CD4-positive, alpha-beta T cell treated with Interleukin-6 for 4 hours (primary cell): ENCODE results near the gene MAP1LC3A.

ENCODE experiments used
- DNase-seq: peaks from one replicate; pipeline ENCODE4 v3.0.0-alpha.2; 2020; ENCODE audit warnings: mixed read lengths

Gene MAP1LC3A

DNA sequence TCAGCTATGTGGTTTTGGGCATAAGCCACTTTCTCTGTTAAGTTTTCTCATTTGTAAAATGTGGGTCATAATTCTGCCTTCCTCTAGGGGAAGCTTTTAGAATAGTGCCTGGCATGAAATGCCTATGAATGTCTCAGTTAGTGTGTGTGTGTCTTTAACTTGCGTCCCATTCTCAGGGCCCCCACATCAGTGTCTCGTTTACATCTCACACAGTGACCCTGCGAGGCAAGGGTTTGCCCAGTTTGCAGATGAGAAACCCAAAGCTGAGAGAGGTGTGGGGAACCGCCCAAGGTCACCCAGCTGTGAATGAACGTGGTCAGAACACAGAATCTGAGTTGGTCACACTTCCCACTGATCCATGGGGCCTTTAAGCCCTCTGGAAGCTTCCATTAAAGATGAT, 28.2 kb upstream of the MAP1LC3A start:
- DNase-seq: no peak

DNA sequence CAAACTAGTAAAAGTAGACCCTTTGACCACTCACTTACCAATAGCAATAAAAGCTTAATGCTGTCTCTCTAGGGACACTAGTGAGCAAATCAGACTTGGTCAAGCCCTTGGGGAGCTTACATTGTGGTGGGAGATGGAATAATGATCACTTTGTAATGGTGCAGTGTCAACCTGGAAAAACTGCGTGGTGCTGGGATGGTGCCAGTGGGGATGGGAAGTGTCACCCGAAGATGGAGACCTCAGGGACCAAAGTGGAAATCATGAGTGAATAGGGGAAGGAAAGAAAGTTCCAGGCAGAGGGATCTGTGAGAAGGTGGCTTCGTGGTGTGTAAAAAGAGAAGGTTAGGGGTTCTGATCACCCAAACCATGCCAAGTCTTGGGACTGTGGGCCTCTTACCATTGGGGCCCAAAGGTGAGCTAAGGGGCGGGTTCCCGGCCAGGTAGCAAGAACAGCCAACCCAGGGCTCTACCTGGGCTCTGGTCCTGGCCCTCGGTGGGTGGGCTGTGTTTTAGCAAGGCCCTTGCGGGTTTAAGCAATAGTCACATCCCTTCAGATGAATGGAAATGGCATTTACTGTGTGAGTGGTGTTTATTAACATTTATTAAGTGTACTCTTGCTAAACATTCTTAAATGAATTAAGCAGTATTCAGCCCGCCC, 26.8 kb upstream of the MAP1LC3A start:
- DNase-seq: no peak

DNA sequence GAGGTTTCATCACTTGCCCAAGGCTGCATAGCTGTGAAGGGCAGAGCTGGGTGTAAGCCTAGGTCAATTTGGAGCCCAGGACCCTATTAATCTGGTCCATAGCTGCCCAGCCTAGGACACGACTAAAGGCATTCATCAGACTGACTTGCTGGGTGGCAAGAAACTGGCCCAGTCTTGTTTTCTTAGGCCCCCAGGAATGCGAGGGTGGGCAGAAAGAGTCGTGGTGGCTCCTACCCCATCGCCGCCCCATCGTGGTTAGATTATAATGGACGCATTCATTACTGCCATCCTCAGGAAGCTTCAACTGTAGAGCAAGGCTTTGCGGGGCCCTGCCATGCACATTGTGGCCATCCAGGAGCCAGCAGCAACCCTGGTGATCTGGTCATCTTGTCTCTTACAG, 26.2 kb upstream of the MAP1LC3A start:
- DNase-seq: no peak

DNA sequence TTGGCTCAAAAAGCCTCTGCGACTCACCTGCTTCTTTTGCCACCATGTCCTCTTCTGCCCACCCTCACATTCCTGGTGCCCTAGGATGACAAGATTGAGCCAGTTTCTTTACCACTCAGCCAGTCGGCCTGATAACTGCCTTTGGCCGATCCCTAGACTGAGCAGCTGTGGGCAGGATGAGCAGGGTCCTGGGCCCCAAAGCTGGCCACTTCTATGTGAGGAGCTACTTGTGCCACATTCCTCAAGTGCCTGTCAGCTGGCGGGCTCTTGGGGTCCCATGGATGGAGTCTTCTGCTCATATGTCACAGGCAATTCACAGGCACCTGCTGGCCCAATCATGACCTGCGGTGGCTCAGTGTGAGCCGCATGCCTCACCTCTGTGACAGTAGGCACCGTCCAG, 25.8 kb upstream of the MAP1LC3A start:
- no peak for DNase-seq

DNA sequence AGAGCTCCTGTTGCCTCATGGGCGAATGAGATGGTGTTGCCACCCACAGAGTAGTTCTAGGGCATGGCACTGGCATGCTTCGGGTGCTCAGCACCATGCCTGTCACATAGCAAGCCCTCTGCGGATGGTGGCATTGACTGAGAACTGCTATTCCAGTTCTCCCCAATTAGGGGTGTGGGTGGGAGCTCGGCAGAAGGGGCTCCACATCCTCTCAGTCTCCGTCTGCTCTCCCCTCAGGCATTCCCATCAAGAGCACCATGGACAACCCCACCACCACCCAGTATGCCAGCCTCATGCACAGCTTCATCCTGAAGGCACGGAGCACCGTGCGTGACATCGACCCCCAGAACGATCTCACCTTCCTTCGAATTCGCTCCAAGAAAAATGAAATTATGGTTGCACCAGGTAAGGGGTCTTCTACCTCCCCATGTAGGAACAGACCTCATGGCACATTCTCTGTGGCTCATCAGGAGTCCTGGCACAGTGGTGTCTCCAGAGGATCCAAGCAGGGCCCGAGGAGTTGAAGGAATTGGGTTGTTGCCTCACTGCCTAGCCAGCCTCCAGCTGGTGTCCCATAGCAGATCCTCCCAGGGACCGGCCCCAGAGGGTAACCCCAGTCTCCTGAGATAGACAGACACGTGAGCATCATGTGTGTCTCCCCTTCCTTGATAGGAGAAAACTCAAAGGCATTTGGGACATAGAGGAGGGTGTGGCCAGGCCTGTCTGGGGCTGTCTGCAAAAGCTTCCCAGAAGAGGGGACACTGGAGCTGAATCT, 23.9 kb upstream of the MAP1LC3A start:
- DNase-seq: no peak

DNA sequence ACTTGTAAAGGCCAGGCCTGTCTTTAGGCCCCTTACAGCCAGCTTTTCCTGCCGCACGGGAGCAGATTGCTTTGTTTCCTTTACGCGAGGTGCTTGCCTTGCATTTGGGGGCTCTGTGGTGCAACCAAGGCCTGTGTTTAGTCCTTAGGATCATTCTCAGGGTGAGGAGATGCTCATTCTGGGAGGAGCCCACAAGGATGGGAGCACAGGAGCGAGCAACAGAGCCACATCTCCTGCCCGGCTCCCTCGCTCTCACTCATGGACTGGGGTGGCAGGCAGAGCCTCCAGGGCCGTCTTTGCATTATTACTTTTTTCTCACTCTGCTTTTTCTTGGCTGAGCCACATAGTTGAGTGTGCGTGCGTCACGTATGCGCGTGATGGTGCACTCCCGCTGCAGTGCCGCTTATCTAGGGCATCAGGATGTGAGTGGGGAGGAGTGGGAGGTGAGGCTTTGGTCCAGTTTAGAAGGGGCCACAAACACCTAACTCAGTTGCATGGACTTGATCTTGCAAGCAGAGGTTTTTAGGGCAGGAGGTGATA, 23.1 kb upstream of the MAP1LC3A start:
- DNase-seq: no peak

DNA sequence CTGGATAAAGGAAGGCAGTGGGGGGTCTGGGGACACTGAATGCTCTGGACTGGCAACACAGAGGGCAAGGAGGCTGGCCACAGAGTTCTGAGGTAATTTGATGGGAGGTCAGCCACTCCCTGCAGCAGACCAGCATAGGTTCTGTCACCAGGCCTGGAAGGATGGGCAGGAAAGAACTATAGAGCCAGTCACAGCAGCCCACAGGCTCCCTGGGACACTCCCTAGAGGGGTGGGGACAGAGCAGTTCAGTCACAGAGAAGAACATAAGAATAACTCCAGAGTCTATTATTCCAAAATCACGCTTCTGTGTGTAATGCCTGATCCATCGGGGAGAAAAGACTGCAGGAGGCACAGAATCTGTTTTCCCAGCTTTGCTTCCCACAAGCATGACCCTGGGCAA, 22.7 kb upstream of the MAP1LC3A start:
- no peak for DNase-seq

DNA sequence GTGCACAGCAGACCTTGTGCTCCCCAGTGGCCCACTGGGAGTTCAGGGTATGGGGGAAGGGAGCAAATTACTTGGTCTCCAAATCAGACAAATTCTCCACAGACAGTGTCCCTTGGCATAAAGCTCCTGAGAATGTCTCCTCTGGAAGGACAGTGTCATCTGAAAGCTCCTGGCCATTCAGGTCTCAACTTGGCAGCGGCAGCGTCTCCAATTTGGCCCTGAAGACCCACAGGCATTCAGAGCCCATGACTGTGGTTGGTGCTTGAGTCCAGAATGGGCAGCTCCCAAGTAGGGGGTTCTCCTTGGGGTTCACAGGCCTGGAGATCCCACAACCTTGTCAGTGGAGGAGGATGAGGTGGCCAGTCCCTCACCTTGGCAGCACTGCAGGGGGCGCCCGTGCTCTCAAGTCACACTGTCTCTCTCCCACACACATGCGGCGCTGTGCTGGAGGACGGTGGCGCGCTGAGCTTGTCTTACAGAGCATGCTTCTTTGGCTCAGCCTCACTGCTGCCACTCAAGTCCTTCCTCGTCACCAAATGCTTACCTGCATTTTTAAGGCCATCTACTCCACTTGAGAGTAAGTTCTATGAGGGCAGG, 21.6 kb upstream of the MAP1LC3A start:
- DNase-seq: peak; percentile 54

DNA sequence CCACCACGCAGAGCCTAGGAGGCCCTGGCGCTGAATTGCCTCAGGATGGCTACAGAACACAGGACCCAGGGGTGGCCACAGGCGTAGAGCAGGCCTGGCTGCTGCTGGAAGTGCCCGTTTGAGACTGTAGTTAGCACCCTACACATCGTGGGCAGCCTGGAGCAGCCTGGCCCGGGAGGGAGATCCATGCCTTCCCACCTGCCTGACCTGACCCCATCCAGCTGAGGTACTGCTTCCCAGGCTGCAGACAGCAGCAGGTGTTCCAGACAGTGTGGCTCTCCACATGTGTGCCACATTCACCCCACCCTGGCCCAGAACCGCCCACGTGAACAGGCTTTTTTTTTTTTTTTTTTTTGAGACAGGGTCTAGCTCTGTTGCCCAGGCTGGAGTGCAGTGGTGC, 20.9 kb upstream of the MAP1LC3A start:
- DNase-seq: no peak

DNA sequence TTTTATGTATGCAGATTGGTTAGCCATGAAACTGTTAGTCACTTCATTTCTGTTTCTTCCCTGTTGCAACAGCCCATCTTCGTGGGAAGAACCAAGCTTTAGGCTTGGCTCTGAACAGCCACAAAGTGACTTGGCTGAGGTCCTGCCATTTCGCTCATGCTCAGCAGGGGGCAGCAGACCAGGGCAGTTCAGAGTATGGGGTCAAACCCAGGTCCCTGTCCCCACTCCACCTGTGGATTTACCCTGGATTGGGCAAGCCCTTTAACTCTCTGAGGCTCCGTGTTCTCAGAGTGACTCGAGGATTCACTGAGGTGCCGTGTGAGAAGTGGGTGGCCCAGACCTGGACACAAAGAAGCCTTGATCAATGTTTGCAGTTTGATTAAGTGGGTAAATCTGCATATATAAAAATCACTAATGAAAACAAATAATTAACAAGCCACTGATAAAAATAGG, 19.8 kb upstream of the MAP1LC3A start:
- DNase-seq: peak; percentile 63

DNA sequence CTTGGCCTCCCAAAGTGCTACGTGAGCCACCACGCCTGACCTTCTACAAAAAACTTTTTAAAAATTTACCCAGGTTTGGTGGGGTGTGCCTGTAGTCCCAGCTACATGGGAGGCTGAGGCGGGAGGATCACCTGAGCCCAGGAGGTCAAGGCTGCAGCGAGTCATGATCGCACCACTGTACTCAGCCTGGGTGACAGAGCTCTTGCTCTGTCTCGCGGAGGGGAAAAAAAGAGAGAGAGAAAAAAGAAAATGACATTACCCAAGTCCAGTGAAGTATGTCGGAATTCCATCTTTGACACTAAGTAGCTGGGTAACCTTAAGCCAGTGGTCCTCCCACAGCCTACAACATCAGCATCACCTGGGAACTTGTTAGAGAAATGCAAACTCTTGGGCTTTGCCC, 18.8 kb upstream of the MAP1LC3A start:
- no peak for DNase-seq

DNA sequence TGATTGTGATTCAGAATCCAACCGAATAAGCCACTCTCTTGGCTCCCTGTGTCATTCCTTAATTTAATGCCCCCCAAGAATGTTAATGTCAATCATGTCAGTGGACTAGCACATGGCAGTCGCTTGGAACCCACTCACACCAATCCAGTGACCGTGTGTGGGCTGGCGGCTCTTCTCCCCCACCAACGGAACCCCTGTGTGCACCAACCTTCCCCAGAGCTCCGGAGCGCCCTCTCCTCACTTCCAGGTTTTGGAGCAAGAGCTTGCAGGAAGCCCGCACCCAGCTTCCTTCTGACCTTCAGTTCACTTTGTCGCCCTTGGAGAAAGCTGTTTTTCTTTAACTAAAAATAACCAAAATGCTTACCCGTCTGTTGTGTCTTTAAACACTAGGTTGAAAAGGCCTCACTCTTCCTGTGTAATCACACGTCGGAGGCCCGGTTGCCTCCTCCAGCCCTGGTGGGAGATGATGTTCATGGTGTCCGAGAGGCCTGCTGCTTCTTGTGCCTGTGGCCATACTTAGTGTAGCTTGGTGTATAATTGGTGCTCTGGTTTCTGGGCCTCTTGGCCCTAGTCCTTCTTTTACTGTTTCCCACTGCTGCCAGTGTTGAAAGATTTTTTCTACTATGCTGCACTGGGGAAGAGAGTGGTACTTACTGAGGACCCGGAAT, 17.8 kb upstream of the MAP1LC3A start:
- DNase-seq: no peak

DNA sequence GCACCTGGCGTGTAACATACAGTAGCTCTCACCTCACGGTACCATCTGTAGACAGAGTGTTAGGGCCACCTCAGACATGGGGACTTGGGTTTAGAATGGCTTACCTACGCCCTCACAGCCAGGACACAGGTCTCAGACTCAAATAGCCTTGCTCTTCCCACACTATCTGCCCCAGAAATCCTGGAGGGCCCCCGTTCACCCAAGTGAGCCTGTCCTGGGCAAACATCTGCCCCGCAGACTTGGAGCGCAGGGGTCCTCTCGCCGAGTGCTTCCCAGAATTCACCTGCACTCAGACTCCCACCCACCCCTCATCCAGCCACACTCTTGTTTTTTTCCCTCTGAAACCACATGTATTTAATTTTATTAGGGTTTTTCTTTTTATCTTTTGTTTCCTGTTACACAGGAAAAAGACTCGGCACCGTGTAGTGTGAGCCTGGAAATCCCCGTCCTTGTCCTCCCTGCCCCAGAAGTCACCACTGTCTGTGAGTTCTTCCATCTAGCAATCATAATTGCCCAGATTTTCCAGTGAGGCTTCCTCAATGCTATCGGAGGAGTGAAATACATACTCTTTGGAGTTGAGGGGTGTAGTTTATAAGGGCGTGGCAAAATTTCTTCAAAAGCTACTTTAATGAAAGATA, 17.1 kb upstream of the MAP1LC3A start:
- peak; percentile 17 for DNase-seq

DNA sequence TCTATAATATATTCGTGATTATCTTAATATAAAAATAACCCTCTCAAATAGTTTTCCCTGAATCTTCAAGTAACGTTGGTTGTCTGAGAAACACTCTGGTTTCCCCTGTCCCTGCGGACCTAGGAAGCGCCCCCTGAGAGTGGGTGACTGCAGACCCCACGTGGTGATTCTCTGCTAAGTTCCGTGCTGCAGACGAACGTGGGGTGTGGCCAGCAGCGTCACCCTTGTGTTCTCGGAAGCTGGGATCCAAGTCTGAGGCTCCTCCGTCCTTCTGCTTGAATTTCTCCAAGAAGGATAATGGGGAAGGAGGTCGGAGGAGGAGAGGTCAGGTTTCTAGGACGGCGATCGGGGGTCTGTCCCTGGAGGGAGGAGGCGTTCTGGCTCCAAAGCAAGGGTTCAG, 16.6 kb upstream of the MAP1LC3A start:
- no peak for DNase-seq

DNA sequence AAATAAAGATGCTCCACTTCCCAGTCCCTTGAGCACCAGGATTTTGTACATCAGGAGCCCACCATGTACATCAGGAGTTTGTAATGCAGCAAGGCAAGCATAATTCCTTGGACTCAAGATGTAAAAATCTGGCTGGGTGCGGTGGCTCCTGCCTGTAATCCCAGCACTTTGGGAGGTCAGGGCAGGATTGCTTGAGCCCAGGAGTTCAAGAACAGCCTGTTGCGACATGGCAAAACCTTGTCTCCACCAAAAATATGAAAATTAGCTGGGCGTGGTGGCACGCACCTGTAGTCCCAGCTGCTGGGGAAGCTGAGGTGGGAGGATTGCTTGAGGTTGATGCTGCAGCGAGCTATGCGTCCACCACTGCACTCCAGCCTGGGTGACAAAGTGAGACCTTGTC, 16.1 kb upstream of the MAP1LC3A start:
- DNase-seq: no peak

DNA sequence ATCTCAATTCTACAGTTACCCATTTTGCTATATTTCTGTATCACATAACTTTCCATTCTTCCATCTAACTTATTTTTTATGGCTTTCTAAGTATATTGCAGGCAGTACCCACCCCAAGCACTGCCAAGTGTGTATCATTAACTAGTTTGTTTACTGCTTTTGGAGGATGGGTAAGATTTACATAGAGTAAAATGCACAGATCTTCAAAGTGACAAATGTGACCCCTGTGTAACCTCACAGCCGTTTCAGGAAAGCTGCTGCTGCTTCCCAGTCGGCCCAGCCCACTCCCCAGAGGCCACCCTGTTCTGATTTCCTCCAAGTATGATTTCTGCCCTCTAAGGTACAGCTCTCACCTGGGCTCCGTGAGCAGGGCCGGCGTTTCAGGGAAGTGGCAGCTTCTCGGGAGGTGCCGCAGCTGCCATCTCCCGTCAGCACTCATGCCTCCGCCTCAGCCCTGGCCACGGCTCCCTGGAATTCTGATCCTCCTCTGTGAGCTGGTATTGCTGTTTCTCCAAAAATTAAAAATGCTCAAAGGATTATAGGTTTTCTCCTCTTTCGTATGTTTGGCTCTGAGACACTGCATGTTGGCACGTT, 15.0 kb upstream of the MAP1LC3A start:
- DNase-seq: no peak

DNA sequence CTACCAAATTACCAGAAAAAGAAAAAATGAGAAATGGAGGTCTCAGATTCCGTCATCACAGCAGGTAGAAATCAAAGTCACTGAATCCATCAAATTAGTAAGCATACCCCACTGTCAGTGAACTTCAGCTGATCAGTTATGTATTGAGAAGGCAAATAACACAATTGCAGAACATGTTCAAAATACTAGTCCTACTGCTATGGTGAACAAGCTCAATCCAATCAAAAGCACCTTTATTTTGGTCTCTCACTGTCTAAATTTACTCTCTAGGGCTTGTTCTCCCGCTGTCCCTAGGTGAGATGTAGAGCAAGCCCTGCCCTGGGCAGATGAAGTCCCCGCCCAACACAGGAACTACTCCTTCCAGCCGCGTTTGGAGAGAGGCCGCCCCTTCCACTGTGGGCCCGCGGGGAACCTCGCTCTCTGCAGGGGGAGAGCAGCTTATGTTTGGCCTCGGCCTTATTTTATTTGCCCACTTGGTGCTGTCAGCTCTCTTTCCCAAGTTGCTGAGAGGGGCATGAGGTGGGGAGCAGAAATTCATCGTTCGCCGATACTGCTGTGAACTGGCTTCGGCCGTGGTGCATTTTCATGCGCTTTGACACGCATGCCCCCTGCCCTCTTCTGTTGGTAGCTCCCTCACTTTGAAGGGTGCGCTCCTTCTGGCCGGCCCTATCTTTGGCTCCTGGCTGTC, 14.3 kb upstream of the MAP1LC3A start:
- peak; percentile 39 for DNase-seq

DNA sequence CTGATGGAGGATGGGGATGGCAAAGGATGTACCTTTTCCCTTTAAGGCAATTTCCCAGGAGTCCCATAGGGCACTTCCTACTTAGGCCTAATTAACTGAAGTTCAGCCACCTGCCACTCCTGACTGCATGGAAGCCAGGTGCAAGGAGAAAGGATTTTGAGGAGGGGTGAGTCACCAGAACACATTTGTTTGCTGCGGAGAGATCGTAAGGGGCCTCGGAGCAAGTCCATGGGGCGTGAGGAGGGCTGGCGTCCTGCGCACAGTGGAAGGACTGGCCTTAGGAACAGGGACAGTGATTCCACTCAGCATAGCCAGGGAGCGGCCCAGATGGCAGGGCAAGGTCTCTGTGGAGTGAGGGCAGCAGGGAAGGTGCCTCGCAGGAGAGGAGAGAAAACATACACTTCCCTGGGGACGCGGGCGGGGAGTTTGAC, 11.8 kb upstream of the MAP1LC3A start:
- DNase-seq: no peak

DNA sequence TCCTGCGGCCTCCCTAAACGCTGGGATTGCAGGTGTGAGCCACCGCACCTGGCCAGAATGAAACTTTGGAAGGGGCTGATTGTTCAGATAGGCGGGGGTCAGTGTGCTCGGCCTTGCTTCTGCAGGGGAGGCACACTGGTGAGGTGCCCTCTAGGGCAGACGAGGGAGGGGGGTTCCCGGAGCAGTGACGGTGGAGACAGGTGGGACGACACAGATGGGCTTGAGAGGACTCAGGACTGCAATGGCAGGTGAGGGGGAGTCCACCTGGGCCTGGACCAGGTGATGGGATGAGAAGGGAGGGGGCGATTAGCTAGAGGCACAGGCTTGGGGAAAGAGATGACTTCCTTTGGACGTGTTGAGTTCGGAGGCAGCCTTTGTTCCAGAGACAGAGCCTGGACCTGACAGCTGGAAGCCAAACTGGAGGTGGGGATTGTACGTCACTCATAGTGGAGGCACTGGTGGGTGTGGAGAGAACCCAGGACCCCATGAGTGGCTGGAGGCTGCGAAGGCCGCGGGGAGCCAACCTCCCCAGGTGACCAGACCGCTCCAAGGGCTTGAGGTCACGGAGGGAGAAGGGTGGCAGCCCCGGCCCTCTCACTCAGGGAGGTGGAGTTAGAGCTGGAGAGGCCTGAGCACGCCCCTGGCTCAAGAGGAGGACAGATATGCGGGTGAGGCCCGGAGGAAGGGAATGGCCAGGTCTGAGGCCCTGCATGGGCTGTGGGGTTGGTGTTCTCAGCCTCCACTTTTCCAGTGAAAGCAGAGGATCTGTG, 10.5 kb upstream of the MAP1LC3A start:
- no peak for DNase-seq

DNA sequence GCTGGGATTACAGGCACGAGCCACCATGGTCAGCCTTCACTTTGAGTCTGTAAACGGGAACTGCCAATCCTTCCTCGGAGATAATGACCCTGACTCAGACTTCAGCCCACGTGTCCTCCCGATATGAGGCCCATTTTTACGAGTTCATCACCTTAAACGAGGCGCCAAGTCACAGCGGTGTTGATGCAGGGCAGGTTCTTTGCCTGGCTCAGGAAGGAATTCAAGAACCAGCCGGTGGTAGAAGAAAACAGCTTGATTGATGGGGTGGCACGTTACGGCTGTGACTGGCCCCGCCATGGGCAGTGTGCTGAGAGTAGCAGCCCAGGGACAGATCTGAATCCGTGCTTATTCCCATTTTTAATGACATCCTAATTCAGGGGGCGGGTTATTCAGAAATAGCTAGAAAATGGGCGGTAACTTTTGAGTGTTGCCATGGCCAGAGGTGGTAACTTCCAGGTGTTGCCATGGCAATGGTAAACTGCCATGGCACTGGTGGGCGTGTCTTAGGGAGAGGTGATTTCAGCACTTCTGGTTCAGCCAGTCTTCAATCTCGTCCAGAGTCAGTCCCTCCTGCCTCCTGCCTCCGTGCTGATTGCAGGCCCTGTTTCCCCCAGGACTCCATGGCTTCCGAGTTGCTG, 9.1 kb upstream of the MAP1LC3A start:
- DNase-seq: no peak

DNA sequence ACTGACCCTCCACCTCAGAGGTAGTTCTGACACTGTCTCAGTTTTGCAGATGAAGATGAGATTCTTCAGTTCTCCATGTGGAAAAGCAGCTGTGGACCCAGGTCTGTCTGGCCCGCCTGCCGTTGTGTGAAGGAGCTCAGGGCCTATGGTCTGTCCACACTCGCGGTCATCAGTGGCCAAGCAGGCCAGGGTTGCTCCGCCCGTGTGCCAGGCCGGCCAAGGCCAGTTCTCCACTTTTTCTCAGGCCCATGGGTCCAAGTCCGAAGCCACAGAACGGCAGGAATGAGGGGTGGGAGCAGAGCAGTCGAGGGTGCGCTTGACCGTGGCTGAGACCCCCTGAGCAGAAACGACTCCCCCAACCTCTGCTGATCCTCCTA, 8.6 kb upstream of the MAP1LC3A start:
- no peak for DNase-seq
